Smooth muscle cell (in vitro differentiated cells): ENCODE data around the gene KLK7. TPM values are rescaled to one million over a fixed set of nuclear protein-coding genes. Genes with fewer than 3 reads are reported as not detected.
"Not testable (repeated sequence)": the region's sequence is repeated elsewhere in the genome, so short reads cannot be mapped to it uniquely, and the experiment has no call there.

Experiments used
- DNase-seq: peaks from one replicate; lab custom pipeline; 2025; ENCODE audit not compliant: unreplicated experiment; lab: John Stamatoyannopoulos, UW
- H2AFZ ChIP-seq: fragments of 200-600 bp; sonication (generic); 2 replicates; pipeline ENCODE4 v1.6.0; 2016; ENCODE audit warnings: antibody characterized with exemption, low read depth, mild to moderate bottlenecking
- H3F3A ChIP-seq: fragments of 200-600 bp; sonication (generic); 2 replicates; pipeline ENCODE4 v1.6.0; 2017; ENCODE audit warnings: antibody characterized with exemption, low read depth
- H3K27ac ChIP-seq: fragments of 200-600 bp; sonication (generic); 2 replicates; pipeline ENCODE4 v1.5.1; 2016; ENCODE audit warnings: low read depth, mild to moderate bottlenecking
- H3K27me3 ChIP-seq: fragments of 200-600 bp; sonication (generic); 2 replicates; pipeline ENCODE4 v1.6.1; 2016; ENCODE audit warnings: low read depth, mild to moderate bottlenecking
- H3K36me3 ChIP-seq: fragments of 200-600 bp; sonication (generic); 2 replicates; pipeline ENCODE4 v1.5.1; 2016; ENCODE audit warnings: low read depth
- H3K4me1 ChIP-seq: fragments of 200-600 bp; sonication (generic); 2 replicates; pipeline ENCODE4 v1.5.1; 2016; ENCODE audit warnings: low read depth
- H3K4me2 ChIP-seq: fragments of 200-600 bp; sonication (generic); 2 replicates; pipeline ENCODE4 v1.6.0; 2016; ENCODE audit warnings: mild to moderate bottlenecking
- H3K4me3 ChIP-seq: fragments of 200-600 bp; sonication (generic); 2 replicates; pipeline ENCODE4 v1.5.1; 2016; ENCODE audit warnings: mild to moderate bottlenecking
- H3K79me2 ChIP-seq: fragments of 200-600 bp; sonication (generic); 2 replicates; pipeline ENCODE4 v1.6.0; 2016; ENCODE audit warnings: low read depth, mild to moderate bottlenecking
- H3K9ac ChIP-seq: fragments of 200-600 bp; sonication (generic); 2 replicates; pipeline ENCODE4 v1.6.0; 2016; ENCODE audit warnings: low read depth
- H3K9me3 ChIP-seq: fragments of 200-600 bp; sonication (generic); replicated peaks from 2 replicates; pipeline ENCODE4 v1.5.1; 2016; ENCODE audit warnings: low read depth
- H4K20me1 ChIP-seq: fragments of 200-600 bp; sonication (generic); 2 replicates; pipeline ENCODE4 v1.6.0; 2016; ENCODE audit warnings: low read depth
- whole genome bisulfite sequencing: methylation state at CpG from one replicate; pipeline ENCODE4 v1.1.7; 2016; ENCODE audit warnings: low lambda C conversion rate; 5-methylcytosine and 5-hydroxymethylcytosine counted together
- polyA plus RNA-seq: library from polyadenylated mRNA; unstranded; fragments of >200 nt; fragmentation: Nextera tagmentation; extraction: Ambion mirVana; gene quantifications from 2 replicates; pipeline ENCODE4 v1.2.1, GENCODE V29; 2016
- total RNA-seq: library from RNA; depleted of rRNA; stranded (reverse); fragments of >200 nt; gene quantifications from 2 replicates; pipeline ENCODE4 v1.2.3, GENCODE V29; 2014
- TF ChIP-seq, protein P1 (sequence below): fragments of 200-600 bp; sonication (generic); IDR thresholded peaks from 2 replicates; pipeline ENCODE4 v1.5.1; 2017; ENCODE audit warnings: borderline replicate concordance, mild to moderate bottlenecking, antibody characterized with exemption; ENCODE audit not compliant: insufficient read depth, poor library complexity, severe bottlenecking

The KLK7 gene
- total and polyA plus RNA-seq, 2 experiments from 2014 or later, result 0.25 TPM; not detected in 1

GRCh38 chr19:50972795-50973376, 10.8 kb downstream of the KLK7 start:
- WGBS, result 68% methylated on average over 9 of the region's 9 CpGs
- Histone ChIP-seq H3K27me3 (no peaks in the 10 kb centered on the region), H3K9me3 (no peaks in the 10 kb centered on the region), H3F3A (no peaks in the 10 kb centered on the region), H3K4me1 (no peaks in the 10 kb centered on the region), H4K20me1 (no peaks in the 10 kb centered on the region), H3K79me2 (no peaks in the 10 kb centered on the region), H3K27ac (no peak overlapping the region), H3K4me2 (no peak overlapping the region), H2AFZ (no peak overlapping the region), H3K9ac (no peak overlapping the region), H3K4me3 (no peak overlapping the region), H3K36me3 (no peaks in the 10 kb centered on the region)
- DNase-seq, result no peak
- TF ChIP-seq, protein P1, sequence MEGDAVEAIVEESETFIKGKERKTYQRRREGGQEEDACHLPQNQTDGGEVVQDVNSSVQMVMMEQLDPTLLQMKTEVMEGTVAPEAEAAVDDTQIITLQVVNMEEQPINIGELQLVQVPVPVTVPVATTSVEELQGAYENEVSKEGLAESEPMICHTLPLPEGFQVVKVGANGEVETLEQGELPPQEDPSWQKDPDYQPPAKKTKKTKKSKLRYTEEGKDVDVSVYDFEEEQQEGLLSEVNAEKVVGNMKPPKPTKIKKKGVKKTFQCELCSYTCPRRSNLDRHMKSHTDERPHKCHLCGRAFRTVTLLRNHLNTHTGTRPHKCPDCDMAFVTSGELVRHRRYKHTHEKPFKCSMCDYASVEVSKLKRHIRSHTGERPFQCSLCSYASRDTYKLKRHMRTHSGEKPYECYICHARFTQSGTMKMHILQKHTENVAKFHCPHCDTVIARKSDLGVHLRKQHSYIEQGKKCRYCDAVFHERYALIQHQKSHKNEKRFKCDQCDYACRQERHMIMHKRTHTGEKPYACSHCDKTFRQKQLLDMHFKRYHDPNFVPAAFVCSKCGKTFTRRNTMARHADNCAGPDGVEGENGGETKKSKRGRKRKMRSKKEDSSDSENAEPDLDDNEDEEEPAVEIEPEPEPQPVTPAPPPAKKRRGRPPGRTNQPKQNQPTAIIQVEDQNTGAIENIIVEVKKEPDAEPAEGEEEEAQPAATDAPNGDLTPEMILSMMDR, result no peak

DNA sequence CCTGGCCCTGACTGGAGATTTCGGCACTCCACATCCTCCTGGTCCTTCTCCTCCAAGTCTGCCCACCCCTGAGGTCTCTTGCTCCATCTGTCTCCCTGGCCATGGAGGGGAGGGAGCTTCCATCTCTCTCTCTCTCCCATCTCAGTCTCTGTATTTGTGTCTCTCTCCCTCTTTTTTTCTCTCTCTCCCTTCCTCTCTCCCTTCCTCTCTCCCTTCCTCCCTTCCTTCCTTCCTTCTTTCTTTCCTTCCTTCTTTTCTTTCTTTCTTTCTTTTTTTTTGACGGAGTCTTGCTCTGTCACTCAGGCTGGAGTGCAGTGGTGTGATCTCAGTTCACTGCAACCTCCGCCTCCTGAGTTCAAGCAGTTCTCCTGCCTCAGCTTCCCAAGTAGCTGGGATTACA, 13.9 kb downstream of the KLK7 start:
- H3K9ac ChIP-seq, H3F3A ChIP-seq, H3K79me2 ChIP-seq, DNase-seq, H3K4me3 ChIP-seq, H2AFZ ChIP-seq, H3K9me3 ChIP-seq, H3K27me3 ChIP-seq, H3K4me1 ChIP-seq, H4K20me1 ChIP-seq, H3K4me2 ChIP-seq, H3K36me3 ChIP-seq: not testable (repeated sequence)
- 92% methylated on average over 3 of the region's 3 CpGs for WGBS
- H3K27ac ChIP-seq, result peak overlapping the region; percentile 35

GRCh38 chr19:50969413-50969760, 14.3 kb downstream of the KLK7 start, which contains the start of gene KLK6:
Gene KLK6, minus strand, starts transcription at chr19:50969591. Its CDS starts 1,487 bp downstream, at chr19:50968104.
- H3F3A ChIP-seq, result no peaks in the 10 kb centered on the region
- H3K4me3 ChIP-seq, result no peak within 1 kb of the TSS
- H3K9me3 ChIP-seq, result no peaks in the 10 kb centered on the region
- no peak for DNase-seq
- H3K79me2 ChIP-seq, result no peaks in the 10 kb centered on the region
- peak within 1 kb of the TSS; percentile 49 for H3K27ac ChIP-seq
- H3K27me3 ChIP-seq, result no peaks in the 10 kb centered on the region
- WGBS, result 77% methylated on average over 19 of the region's 19 CpGs
- H4K20me1 ChIP-seq, result no peaks in the 10 kb centered on the region
- no peak within 1 kb of the TSS for H3K4me2 ChIP-seq
- H2AFZ ChIP-seq, result no peak within 1 kb of the TSS
- TF ChIP-seq, protein P1, result no peak
- H3K9ac ChIP-seq, result peak within 1 kb of the TSS; percentile 8
- no peaks in the 10 kb centered on the region for H3K4me1 ChIP-seq
- H3K36me3 ChIP-seq, result no peaks in the 10 kb centered on the region

DNA sequence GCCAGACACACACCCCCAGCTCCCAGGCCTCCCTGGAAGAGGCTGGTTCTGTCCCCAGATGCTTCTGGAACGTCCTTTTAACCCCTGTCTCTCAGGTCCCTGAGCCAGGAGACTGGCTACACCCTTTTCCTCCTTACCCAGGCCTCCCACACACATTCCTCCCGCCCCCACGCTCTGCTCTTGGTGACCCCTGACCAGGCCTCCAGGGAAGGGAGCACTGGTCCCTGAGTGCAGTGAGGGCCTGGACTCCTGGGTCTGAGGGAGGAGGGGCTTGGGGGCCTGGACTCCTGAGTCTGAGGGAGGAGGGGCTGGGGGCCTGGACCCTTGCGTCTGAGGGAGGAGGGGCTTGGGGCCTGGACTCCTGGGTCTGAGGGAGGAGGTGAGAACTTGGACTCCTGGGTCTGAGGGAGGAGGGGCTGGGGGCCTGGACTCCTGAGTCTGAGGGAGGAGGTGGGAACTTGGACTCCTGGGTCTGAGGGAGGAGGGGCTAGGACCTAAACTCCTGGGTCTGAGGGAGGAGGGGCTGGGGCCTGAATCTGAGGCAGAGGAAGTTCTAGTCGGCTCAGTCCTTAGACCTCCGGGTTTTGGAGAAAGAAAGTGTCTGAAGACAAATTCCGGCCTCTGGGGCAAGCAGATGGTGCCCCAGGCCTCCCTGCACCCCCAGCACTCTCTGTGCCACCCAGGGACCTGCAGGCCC, 14.9 kb downstream of the KLK7 start:
- H3K4me2 ChIP-seq, result no peak overlapping the region
- no peak overlapping the region for H2AFZ ChIP-seq
- no peaks in the 10 kb centered on the region for H3K9me3 ChIP-seq
- DNase-seq, result no peak
- WGBS, result 45% methylated on average over 6 of the region's 7 CpGs
- H3K36me3 ChIP-seq, result no peaks in the 10 kb centered on the region
- no peaks in the 10 kb centered on the region for H3K4me1 ChIP-seq
- no peak overlapping the region for H3K4me3 ChIP-seq
- no peaks in the 10 kb centered on the region for H4K20me1 ChIP-seq
- H3F3A ChIP-seq, result no peaks in the 10 kb centered on the region
- no peaks in the 10 kb centered on the region for H3K79me2 ChIP-seq
- peak overlapping the region; percentile 49 for H3K27ac ChIP-seq
- H3K9ac ChIP-seq, result peak overlapping the region; percentile 8
- TF ChIP-seq, protein P1, result no peak
- H3K27me3 ChIP-seq, result no peaks in the 10 kb centered on the region
